ENCODE data around the gene ATAD3A.
"Not testable (repeated sequence)": the region's sequence is repeated elsewhere in the genome, so short reads cannot be mapped to it uniquely, and the experiment has no call there.

The ATAD3A gene

GRCh38 chr1:1489861-1490260, 22.1 kb upstream of the ATAD3A start:
- DNase-seq (ENCODE audit: low spot score): no peak

GRCh38 chr1:1490633-1491230, 21.2 kb upstream of the ATAD3A start:
- DNase-seq (ENCODE audit: low spot score): no peak

GRCh38 chr1:1491601-1492000, 20.4 kb upstream of the ATAD3A start:
- DNase-seq (ENCODE audit: low spot score): no peak

GRCh38 chr1:1494311-1494710, 17.7 kb upstream of the ATAD3A start:
- not testable (repeated sequence) for DNase-seq (ENCODE audit: low spot score)

GRCh38 chr1:1495461-1495975, 16.4 kb upstream of the ATAD3A start:
- not testable (repeated sequence) for DNase-seq (ENCODE audit: low spot score)

GRCh38 chr1:1504777-1505365, 7.1 kb upstream of the ATAD3A start:
- peak; percentile 62 for DNase-seq (ENCODE audit: low spot score)

GRCh38 chr1:1505366-1505798, 6.6 kb upstream of the ATAD3A start:
- DNase-seq (ENCODE audit: low spot score): peak; percentile 57

GRCh38 chr1:1505801-1506200, 6.2 kb upstream of the ATAD3A start:
- not testable (repeated sequence) for DNase-seq (ENCODE audit: low spot score)

- DNase-seq (ENCODE audit: low spot score): no peak
These were observed 4.7 kb upstream of the ATAD3A start for GRCh38 chr1:1507305-1507704.

GRCh38 chr1:1508775-1509464, 3.0 kb upstream of the ATAD3A start:
- not testable (repeated sequence) for DNase-seq (ENCODE audit: low spot score)

- not testable (repeated sequence) for DNase-seq (ENCODE audit: low spot score)
These were observed 2.5 kb upstream of the ATAD3A start for GRCh38 chr1:1509465-1509850.

- peak; percentile 48 for DNase-seq (ENCODE audit: low spot score)
These were observed 940 bp upstream of the ATAD3A start for GRCh38 chr1:1510912-1511532.

GRCh38 chr1:1512425-1512824, 463 bp downstream of the ATAD3A start:
- not testable (repeated sequence) for DNase-seq (ENCODE audit: low spot score)

GRCh38 chr1:1513675-1514074, 1.7 kb downstream of the ATAD3A start:
- DNase-seq (ENCODE audit: low spot score): not testable (repeated sequence)

GRCh38 chr1:1514376-1514775, 2.4 kb downstream of the ATAD3A start:
- not testable (repeated sequence) for DNase-seq (ENCODE audit: low spot score)

- not testable (repeated sequence) for DNase-seq (ENCODE audit: low spot score)
These were observed 5.0 kb downstream of the ATAD3A start for GRCh38 chr1:1516923-1517322.

GRCh38 chr1:1517973-1518620, 6.1 kb downstream of the ATAD3A start:
- DNase-seq (ENCODE audit: low spot score): no peak

GRCh38 chr1:1518621-1519007, 6.7 kb downstream of the ATAD3A start:
- DNase-seq (ENCODE audit: low spot score): not testable (repeated sequence)

GRCh38 chr1:1519805-1520505, 8.0 kb downstream of the ATAD3A start:
- DNase-seq (ENCODE audit: low spot score): not testable (repeated sequence)

GRCh38 chr1:1521331-1521730, 9.4 kb downstream of the ATAD3A start:
- no peak for DNase-seq (ENCODE audit: low spot score)

GRCh38 chr1:1522536-1522935, 10.6 kb downstream of the ATAD3A start:
- not testable (repeated sequence) for DNase-seq (ENCODE audit: low spot score)
